ENCODE measurements around the gene PRKRA. TPM values are rescaled to one million over a fixed set of nuclear protein-coding genes. Genes with fewer than 3 reads are reported as not detected.

PRKRA gene
- total RNA-seq, 6 experiments from 2014 or later = 11.2 to 20.5 (median 14.4) TPM

DNA sequence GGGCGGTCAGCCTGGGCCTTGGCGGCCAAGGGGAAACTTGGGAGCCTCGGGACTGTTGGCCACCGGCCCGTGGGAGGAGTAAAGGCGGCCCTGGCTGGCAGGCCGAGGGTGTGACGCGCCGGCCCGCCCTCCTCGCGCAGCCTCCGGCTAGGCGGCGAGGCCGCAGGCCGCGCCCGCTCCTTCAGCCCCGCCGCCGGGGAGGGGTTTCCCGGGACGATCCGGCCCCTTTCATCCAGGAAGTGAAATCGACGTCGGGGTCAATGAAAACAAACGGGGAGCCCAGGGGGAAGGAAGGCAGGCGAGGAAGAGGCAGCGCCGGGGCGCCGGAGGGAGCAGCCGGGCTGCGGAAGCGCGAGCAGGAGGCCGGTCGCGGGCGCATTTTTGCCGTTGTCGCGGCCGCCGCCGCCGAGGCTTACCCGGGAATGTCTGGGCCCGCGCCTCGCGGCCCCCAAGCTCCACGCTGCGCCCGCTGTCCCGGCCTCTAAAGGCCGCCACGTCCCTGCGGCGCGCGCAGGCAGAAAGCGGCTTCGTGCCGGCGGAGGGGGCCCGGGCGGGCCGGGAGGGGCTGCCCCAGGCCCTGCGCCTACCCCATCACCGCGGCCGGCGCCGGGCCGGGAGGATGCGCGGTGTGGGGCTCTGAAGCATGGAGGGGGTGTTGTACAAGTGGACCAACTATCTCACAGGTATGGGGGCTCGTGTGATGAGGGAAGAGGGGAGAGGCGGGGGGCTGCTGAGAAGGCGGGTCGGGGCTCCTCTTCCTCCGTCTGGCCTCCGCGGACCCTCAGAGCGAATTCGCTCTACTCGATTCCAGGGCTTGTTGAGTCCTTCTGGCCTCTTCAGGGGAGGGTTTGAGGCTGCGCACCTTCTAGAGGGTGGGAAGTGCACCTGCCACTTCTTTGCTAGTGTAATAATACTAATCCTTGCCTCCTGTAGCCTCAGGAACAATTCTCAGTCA is 29.5 kb upstream of the PRKRA start, which contains the start of gene PLEKHA3:
Gene PLEKHA3, plus strand, starts transcription at position 231 of the 955 bp plus-strand sequence. Its CDS starts 413 bp downstream, at position 644.
- WGBS (ENCODE audit: insufficient coverage, low coverage, low lambda C conversion rate, missing lambda C conversion rate) = 0% methylated on average over 11 of the region's 92 CpGs
- DNase-seq = peak; percentile 98 to 99 (median 98)
- H3K27ac ChIP-seq = peak within 1 kb of the TSS; percentile 91 to 97 (median 94)
- peak; percentile 81 to 93 (median 88) for ATAC-seq
- H3K9me3 ChIP-seq = no peaks in the 10 kb centered on the region
- peak; percentile 92 for TF ChIP-seq POLR2A (IDR thresholded peaks at IDR 0.05)
- TF ChIP-seq, protein P1, sequence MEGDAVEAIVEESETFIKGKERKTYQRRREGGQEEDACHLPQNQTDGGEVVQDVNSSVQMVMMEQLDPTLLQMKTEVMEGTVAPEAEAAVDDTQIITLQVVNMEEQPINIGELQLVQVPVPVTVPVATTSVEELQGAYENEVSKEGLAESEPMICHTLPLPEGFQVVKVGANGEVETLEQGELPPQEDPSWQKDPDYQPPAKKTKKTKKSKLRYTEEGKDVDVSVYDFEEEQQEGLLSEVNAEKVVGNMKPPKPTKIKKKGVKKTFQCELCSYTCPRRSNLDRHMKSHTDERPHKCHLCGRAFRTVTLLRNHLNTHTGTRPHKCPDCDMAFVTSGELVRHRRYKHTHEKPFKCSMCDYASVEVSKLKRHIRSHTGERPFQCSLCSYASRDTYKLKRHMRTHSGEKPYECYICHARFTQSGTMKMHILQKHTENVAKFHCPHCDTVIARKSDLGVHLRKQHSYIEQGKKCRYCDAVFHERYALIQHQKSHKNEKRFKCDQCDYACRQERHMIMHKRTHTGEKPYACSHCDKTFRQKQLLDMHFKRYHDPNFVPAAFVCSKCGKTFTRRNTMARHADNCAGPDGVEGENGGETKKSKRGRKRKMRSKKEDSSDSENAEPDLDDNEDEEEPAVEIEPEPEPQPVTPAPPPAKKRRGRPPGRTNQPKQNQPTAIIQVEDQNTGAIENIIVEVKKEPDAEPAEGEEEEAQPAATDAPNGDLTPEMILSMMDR (IDR thresholded peaks at IDR 0.05) = no peak
- peaks cover 0 to 52% (median 7%) of the 10 kb centered on the region in 4 donors for H3K4me1 ChIP-seq
- H3K4me3 ChIP-seq = peak within 1 kb of the TSS; percentile 73 to 81 (median 74)
- no peaks in the 10 kb centered on the region for H3K36me3 ChIP-seq
- no peaks in the 10 kb centered on the region for H3K27me3 ChIP-seq
- intact Hi-C loops (cut with DNase I) = no loop called here

DNA sequence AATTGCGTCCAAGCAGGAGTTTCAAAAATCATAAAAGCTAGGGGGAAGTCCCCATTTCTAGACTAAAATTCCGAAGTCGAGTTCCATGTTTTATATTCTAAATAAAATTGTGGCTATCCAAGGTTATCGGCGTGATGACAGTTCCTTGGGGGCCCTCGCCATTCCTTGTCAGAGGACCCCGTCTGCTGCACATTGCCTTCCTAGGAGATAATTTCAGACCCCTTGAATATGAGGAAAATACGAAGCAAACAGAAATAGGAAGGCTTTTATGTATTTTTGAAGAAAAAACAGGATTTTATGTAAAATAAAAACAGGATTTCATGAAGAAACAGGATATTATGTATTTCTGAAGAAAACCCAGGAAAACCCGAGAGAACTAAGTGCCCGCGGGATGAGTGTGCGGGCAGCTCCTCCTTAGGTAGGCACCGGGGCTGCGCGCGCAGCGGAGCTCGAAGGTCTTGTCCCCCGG is 28.8 kb upstream of the PRKRA start:
- DNase-seq = no peak
- WGBS (ENCODE audit: insufficient coverage, low coverage, low lambda C conversion rate, missing lambda C conversion rate) = 30% methylated on average over 14 of the region's 19 CpGs

DNA sequence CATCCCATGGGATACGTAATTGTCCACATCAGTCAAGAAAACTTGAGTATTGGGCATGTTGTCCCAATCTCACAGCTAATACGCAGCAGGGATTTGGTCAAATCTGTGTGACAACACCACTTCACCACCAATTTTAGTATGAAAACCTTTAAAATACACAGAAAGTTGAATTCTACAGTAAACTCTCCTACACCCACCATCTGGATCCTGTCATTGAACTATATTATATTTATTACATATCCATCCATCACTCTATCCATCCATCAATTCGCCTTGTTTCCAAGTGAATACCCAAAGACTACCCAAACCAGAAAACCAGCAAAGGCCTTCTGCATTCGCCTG is 28.3 kb upstream of the PRKRA start:
- H3K36me3 ChIP-seq = no peaks in the 10 kb centered on the region
- WGBS (ENCODE audit: insufficient coverage, low coverage, low lambda C conversion rate, missing lambda C conversion rate) = 17% methylated on average over 3 of the region's 4 CpGs
- no peaks in the 10 kb centered on the region for H3K9me3 ChIP-seq
- DNase-seq = no peak
- no peaks in the 10 kb centered on the region for H3K27me3 ChIP-seq
- H3K4me3 ChIP-seq = peak overlapping the region; percentile 63 to 69 (median 67)
- TF ChIP-seq, protein P1 (IDR thresholded peaks at IDR 0.05) = no peak
- no peak for TF ChIP-seq POLR2A (IDR thresholded peaks at IDR 0.05)
- no peak for ATAC-seq
- peaks cover 0 to 39% (median 7%) of the 10 kb centered on the region in 4 donors for H3K4me1 ChIP-seq
- H3K27ac ChIP-seq = peak overlapping the region; percentile 91 to 97 (median 94)
- intact Hi-C loops (cut with DNase I) = no loop called here

More for the DNA sequence above, 28.8 kb upstream of the PRKRA start:
- H3K27me3 ChIP-seq = no peaks in the 10 kb centered on the region
- H3K27ac ChIP-seq = peak overlapping the region; percentile 86 to 97 (median 94)
- peaks cover 0 to 45% (median 7%) of the 10 kb centered on the region in 4 donors for H3K4me1 ChIP-seq
- peak overlapping the region; percentile 73 to 81 (median 74) for H3K4me3 ChIP-seq
- H3K9me3 ChIP-seq = no peaks in the 10 kb centered on the region
- intact Hi-C loops (cut with DNase I) = no loop called here
- TF ChIP-seq, protein P1 (IDR thresholded peaks at IDR 0.05) = no peak
- no peak for TF ChIP-seq POLR2A (IDR thresholded peaks at IDR 0.05)
- no peak for ATAC-seq
- H3K36me3 ChIP-seq = no peaks in the 10 kb centered on the region

DNA sequence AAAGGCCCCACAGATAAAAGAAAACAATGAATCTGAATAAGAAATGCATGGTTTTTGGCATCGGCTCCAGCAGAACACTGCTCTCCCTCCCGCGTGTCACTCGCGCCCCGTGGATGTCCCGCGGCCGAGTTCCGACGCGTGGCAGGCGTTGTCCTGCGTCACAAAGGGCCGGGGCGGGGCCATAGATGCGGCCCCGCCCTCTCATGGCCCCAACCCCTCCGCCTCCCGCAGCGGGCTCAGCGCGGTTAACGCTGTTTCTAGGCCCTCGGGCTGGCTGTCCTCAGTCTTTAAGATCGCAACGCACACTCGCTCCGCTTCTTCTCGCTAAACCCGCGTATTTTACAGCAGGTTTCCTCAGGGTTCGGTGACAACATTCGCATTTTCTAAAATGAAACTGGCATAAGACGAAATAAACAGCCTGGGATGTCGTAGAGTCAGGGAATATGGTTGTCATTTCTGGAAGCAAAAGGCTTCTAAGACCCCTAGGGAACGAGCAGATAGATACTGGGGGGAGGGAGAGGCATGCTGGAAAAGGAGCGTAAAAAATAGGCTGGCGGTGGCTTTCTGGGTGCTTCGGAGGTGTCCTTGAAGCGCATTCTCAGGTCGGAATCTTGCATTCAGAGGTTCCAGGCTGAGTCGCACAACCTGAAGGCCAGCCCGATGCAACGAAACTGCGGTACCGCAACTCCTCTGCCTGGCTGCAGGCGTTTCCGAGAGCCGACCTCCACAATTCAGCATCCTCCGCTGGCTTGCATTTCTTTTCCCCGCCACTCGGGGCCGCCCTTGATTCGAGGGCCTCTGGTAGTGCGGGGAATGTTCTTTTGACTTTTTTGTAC is 27.7 kb upstream of the PRKRA start, which contains the start of gene FKBP7:
Gene FKBP7, minus strand, starts transcription at position 162 of the 836 bp plus-strand sequence. Its CDS starts 101 bp downstream, at position 61.
- H3K27me3 ChIP-seq = no peaks in the 10 kb centered on the region
- intact Hi-C loops (cut with DNase I) = no loop called here
- peak within 1 kb of the TSS; percentile 63 to 69 (median 67) for H3K4me3 ChIP-seq
- ATAC-seq = peak; percentile 85 to 89 (median 86)
- H3K4me1 ChIP-seq = peaks cover 0 to 34% (median 7%) of the 10 kb centered on the region in 4 donors
- peak; percentile 71 for TF ChIP-seq POLR2A (IDR thresholded peaks at IDR 0.05)
- TF ChIP-seq, protein P1 (IDR thresholded peaks at IDR 0.05) = peak; percentile 62 to 81 (median 76)
- no peaks in the 10 kb centered on the region for H3K36me3 ChIP-seq
- peak; percentile 90 to 94 (median 91) for DNase-seq
- peak within 1 kb of the TSS; percentile 91 to 97 (median 94) for H3K27ac ChIP-seq
- WGBS (ENCODE audit: insufficient coverage, low coverage, low lambda C conversion rate, missing lambda C conversion rate) = 0% methylated on average over 36 of the region's 56 CpGs
- no peaks in the 10 kb centered on the region for H3K9me3 ChIP-seq
